KOPT-K1 (cell line): Measurements from ENCODE around the gene ADGRG1.
"Not testable (repeated sequence)": the region's sequence is repeated elsewhere in the genome, so short reads cannot be mapped to it uniquely, and the experiment has no call there.

Source experiments
- H3K27ac ChIP-seq: fragments of 200-600 bp; sonication (generic); 2 replicates; pipeline ENCODE4 v1.5.1; 2016; ENCODE audit warnings: antibody characterized with exemption, mild to moderate bottlenecking, low read depth, low read length; ENCODE audit not compliant: poor library complexity, severe bottlenecking
- H3K36me3 ChIP-seq: fragments of 200-600 bp; sonication (generic); 2 replicates; pipeline ENCODE4 v1.5.1; 2017; ENCODE audit warnings: antibody characterized with exemption, mild to moderate bottlenecking, low read length, moderate library complexity; ENCODE audit not compliant: insufficient read depth
- H3K9me3 ChIP-seq: fragments of 200-600 bp; sonication (generic); 2 replicates; pipeline ENCODE4 v1.5.1; 2017; ENCODE audit warnings: antibody characterized with exemption, low read length, mild to moderate bottlenecking; ENCODE audit not compliant: insufficient read depth, poor library complexity, severe bottlenecking

ADGRG1 gene

GRCh38 chr16:57704011-57704904 lies 75.8 kb downstream of the ADGRG1 start:
- Histone ChIP-seq H3K36me3 (no peaks in the 10 kb centered on the region), H3K9me3 (no peaks in the 10 kb centered on the region), H3K27ac (no peak overlapping the region)

DNA sequence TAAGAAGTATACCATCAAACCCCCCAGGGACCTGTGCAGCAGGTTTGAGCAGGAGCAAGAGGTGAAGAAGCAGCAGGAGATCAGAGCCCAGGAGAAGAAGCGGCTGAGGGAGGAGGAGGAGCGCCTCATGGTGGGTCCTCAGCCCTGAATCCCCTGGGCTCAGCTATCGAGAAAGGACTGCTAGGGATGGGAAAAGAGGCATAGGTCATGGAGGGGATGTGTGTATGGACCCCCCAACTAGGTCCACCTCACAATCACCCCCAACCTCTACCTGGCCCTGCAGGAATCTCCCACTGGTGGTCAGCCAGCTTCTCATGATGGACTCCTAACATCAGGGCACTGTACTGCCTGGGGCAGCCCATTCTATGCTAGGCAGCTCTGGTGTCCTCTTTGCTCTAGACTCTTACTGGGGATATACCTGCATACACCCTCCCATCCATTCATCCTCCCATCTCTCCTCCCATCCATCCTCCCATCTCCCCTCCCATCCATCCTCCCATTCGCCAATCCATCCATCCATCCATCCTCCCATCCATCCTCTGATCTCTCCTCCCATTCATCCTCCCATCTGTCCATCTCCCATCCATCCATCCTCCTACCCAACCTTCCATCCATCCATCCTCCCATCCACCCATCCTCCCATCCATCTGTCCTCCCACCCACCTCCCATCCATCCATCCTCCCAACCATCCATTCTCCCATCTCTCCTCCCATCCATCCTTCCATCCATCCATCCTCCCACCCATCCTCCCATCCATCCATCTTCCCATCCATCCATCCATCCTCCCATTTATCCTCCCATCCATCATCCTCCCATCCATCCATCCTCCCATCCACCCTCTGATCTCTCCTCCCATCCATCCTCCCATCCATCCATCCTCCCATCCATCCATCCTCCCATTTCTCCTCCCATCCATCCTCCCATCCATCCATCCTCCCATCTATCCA lies 76.7 kb downstream of the ADGRG1 start:
- Histone ChIP-seq H3K36me3 (no peaks in the 10 kb centered on the region), H3K9me3 (no peaks in the 10 kb centered on the region), H3K27ac (no peak overlapping the region)

- H3K36me3 ChIP-seq, result no peaks in the 10 kb centered on the region
- no peak overlapping the region for H3K27ac ChIP-seq
- H3K9me3 ChIP-seq, result no peaks in the 10 kb centered on the region
Observed at GRCh38 chr16:57706717-57707116, 78.3 kb downstream of the ADGRG1 start.

DNA sequence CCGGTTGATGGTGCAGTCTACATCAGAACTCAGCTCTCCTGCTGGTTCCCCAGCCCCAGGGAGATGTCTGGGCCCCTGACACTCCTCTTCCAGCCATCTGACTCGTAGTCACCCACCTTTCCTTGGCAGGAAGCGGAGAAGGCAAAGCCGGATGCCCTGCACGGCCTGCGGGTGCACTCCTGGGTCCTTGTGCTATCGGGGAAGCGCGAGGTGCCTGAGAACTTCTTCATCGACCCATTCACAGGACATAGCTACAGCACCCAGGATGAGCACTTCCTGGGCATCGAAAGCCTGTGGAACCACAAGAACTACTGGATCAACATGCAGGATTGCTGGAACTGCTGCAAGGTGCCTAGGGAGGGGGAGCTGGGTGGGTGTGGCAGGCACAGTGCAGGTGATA lies 78.9 kb downstream of the ADGRG1 start:
- Histone ChIP-seq H3K36me3 (no peaks in the 10 kb centered on the region), H3K27ac (no peak overlapping the region), H3K9me3 (no peaks in the 10 kb centered on the region)

GRCh38 chr16:57708168-57708567 lies 79.7 kb downstream of the ADGRG1 start:
- no peaks in the 10 kb centered on the region for H3K36me3 ChIP-seq
- H3K9me3 ChIP-seq, result no peaks in the 10 kb centered on the region
- no peak overlapping the region for H3K27ac ChIP-seq

GRCh38 chr16:57709663-57710062 lies 81.2 kb downstream of the ADGRG1 start:
- Histone ChIP-seq H3K27ac (no peak overlapping the region), H3K9me3 (no peaks in the 10 kb centered on the region), H3K36me3 (no peaks in the 10 kb centered on the region)

- no peak overlapping the region for H3K27ac ChIP-seq
- no peaks in the 10 kb centered on the region for H3K9me3 ChIP-seq
- no peaks in the 10 kb centered on the region for H3K36me3 ChIP-seq
Observed at GRCh38 chr16:57711346-57711745, 82.9 kb downstream of the ADGRG1 start.

DNA sequence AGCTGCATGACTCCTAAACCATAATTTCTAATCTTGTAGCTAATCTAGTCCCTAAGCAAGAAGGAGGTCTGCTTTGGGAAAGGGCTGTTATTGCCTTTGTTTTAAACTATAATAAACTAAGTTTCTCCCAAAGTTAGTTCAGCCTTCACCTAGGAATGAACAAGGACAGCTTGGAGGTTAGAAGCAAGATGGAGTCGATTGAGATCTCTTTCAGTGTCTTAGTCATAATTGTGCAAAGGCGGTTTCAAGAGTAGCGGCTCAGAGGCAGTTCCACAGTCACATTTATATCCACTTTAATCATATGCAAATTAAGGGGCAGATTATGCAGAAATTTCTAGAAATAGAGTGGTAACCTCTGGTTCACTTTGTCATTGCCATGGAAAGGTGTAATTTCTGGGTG lies 83.6 kb downstream of the ADGRG1 start:
- Histone ChIP-seq H3K36me3 (no peaks in the 10 kb centered on the region), H3K9me3 (no peaks in the 10 kb centered on the region), H3K27ac (no peak overlapping the region)

DNA sequence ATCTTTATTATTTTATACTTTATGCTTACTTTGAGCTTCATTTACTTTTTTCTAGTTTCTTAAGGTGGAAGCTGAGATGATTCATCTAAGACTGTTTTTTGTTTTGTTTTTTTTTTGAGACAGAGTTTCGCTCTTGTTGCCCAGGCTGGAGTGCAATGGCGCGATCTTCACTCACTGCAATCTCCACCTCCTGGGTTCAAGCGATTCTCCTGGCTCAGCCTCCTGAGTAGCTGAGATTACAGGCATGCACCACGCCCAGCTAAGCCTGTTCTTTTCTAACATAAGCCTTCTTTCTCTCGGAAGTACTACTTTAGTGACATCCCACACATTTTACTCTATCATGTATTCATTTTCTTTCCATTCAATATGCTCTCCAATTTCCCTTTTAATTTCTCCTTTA lies 84.1 kb downstream of the ADGRG1 start:
- H3K9me3 ChIP-seq, H3K36me3 ChIP-seq, H3K27ac ChIP-seq: not testable (repeated sequence)

GRCh38 chr16:57713596-57713995 lies 85.2 kb downstream of the ADGRG1 start:
- no peak overlapping the region for H3K27ac ChIP-seq
- no peaks in the 10 kb centered on the region for H3K36me3 ChIP-seq
- no peaks in the 10 kb centered on the region for H3K9me3 ChIP-seq

DNA sequence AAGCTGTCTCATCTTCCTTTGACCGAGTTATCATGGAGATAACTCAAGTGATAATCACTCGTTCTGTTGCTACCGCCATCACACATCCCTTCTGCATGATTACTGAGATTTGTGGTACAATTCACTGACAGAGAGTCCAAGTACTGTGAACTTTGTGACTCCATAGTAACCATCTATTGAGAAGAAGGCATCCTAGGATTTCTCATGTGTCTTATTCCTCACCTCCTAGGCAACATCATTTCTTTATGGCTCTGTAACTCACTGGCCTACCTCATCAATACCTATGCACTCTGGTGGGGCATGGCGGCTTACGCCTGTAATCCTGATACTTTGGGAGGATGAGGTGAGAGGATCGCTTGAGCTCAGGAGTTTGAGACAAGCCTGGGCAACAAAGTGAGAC lies 85.6 kb downstream of the ADGRG1 start:
- no peaks in the 10 kb centered on the region for H3K9me3 ChIP-seq
- H3K36me3 ChIP-seq, result no peaks in the 10 kb centered on the region
- no peak overlapping the region for H3K27ac ChIP-seq
